T47D (cell line): ENCODE data around the gene TCF7L1.

Experiments
- DNase-seq, 2 experiments: peaks; one replicate each; pipeline versions ENCODE4 v3.0.0 to v3.0.0-alpha.2; 2011 to 2012; ENCODE audit warnings: low read depth in 1 of 2, low spot score in 1 of 2
- JUND ChIP-seq: IDR thresholded peaks from 2 replicates; pipeline ENCODE4 v1.6.1; 2012; ENCODE audit warnings: low read depth
- in situ Hi-C: cut with HindIII; loops from 2 replicates; pipeline ENCODE4 v1.10.0; 2016; ENCODE audit warnings: low sequenced_read_pairs, low pct_unique_long_range_greater_than_20kb

Gene TCF7L1, protein sequence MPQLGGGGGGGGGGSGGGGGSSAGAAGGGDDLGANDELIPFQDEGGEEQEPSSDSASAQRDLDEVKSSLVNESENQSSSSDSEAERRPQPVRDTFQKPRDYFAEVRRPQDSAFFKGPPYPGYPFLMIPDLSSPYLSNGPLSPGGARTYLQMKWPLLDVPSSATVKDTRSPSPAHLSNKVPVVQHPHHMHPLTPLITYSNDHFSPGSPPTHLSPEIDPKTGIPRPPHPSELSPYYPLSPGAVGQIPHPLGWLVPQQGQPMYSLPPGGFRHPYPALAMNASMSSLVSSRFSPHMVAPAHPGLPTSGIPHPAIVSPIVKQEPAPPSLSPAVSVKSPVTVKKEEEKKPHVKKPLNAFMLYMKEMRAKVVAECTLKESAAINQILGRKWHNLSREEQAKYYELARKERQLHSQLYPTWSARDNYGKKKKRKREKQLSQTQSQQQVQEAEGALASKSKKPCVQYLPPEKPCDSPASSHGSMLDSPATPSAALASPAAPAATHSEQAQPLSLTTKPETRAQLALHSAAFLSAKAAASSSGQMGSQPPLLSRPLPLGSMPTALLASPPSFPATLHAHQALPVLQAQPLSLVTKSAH

DNA sequence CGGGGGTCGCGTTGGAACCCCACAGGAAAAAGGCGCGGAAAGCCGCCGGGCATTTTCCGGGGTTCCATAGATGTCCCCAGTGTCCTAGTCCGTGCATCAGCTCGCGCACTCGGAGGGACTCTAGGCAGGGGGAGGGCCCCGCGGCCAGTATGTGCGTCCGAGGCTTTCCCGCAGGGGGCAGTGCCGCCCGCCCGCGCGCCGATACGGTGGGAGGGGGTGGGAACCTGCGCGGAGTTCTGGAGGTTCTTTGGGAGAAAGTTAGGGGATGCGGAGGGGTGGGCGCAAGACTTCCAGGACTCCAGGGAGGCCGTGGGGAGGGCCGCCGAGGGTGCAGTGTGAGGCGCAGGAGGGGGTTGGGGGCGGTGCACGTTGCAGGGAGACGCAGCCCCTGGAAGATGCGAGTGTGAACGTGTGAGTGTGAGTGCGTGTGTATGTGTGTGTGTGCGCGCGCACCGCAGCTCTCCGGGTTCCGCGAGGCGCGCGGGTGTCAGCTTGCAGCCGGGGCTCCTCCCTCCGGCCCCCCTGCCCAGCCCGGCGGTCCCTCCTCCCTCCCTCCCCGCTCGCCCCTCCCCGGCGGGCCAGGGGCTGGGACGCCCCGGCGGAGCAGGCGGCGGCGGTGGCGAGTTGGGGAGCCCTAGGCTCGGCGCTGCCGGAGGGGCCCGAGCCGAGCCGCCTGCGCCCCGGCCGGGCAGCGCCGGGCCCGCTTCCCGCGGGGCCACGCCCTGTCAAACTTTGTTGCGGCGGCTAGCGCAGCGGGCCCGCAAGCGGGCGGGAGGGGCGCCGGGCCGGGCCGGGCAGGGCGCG, at the start of gene TCF7L1:
Gene TCF7L1 (plus strand): TSS at position 559 of the 804 bp plus-strand sequence. CDS start 293 bp downstream, outside the sequence.
- DNase-seq = peak; percentile 89 to 92
- no peak for TF ChIP-seq JUND
- in situ Hi-C loops = no loop called here

DNA sequence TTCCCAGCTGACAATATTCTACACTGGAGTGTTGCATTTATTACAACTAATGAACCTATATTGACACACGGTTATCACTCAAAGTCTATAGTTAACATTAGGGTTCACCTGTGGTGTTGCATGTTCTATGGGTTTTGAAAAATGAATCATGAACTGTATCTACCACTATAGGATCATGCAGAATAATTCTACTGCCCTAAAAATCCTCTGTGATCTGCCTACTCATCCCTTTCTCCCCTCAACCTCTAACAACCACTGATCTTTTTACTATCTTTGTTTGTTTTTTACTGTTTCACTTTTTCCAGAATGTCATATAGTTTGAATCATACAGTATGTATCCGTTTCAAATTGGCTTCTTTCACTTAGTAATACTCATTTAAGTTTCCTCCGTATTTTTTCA, 47.6 kb upstream of the TCF7L1 start:
- TF ChIP-seq JUND = no peak
- in situ Hi-C loops = no loop called here

DNA sequence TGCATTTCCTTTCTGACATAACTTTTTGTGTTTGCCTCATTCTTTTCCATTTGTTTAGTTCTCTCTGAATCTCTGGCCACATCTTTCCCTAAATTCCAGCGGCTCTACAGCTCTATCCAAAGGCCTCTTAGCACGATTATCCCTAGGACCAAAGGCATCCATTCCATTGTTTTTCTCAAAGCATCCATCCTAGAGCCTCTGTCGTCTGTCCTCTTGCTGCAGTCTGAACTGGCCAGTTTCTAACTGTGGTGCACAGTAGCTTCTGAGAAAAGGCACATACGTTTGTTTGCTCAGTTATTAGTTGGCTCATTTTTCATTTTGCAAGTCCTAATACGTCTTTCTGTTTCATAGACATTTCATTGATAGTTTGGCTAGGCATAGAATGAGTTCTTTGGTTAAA, 45.7 kb upstream of the TCF7L1 start:
- in situ Hi-C loops = no loop called here

More for the DNA sequence above, 47.6 kb upstream of the TCF7L1 start:
- DNase-seq = no peak

DNA sequence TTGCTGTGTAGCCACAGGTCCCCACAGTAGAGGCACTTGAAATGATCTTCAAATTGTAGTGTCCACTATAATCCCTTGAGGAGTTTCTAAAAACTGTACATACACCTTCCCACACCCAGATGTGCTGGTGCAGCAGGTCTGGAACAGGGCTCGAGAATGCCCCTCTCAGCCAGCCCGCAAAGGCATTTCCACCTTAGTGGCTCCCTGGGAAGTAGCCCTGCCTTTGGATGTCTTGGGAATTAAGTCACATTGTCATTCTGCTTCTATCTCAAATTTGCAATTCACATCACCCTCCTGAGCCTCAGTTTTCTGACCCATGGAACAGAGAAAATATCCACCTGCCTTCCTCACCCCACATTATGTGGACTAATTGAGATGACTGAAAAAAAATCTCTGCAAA, 44.3 kb upstream of the TCF7L1 start:
- no peak for DNase-seq
- in situ Hi-C loops = no loop called here
- TF ChIP-seq JUND = no peak

More for the DNA sequence above, 45.7 kb upstream of the TCF7L1 start:
- no peak for DNase-seq
- no peak for TF ChIP-seq JUND

DNA sequence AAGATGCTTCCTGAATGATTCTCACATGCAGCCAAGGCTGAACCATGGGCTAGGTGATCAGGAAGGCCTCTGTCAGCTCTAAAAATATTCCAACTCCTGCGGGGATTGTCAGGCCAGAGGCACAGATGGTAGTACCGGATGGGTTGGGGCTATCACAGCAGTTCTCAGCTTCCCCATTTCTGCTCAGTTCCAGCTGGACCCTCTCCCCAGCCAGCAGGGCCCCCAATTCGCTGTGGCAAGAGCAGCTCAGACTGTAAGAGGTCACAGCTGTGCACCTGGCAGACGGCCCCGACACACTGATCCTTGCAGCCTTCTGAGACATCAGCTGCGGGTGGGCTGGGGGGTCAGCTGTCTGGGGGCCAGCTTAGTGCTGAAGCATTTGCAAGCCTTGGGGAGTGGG, 43.6 kb upstream of the TCF7L1 start:
- no peak for TF ChIP-seq JUND
- no peak for DNase-seq
- in situ Hi-C loops = no loop called here

DNA sequence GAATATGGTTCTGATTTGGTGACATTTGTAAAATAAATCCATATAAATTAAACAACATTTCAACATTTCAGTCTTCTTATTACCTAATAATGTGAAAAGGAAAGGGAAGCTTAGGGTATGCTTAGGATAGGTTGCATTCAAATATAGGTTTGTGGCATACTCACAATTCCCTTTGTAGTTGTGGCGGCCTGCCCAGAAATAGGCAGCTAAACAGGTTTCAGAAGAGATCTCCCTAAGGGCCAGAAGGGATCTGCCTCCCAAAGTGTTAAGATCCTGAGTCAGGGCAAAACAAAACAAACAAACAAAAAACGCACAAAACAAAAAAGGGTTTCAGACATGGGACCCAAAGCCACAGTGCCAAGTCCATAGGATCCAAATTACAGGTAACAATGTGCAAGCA, 41.4 kb upstream of the TCF7L1 start:
- TF ChIP-seq JUND = no peak
- in situ Hi-C loops = no loop called here
- DNase-seq = peak; percentile 13 to 73

DNA sequence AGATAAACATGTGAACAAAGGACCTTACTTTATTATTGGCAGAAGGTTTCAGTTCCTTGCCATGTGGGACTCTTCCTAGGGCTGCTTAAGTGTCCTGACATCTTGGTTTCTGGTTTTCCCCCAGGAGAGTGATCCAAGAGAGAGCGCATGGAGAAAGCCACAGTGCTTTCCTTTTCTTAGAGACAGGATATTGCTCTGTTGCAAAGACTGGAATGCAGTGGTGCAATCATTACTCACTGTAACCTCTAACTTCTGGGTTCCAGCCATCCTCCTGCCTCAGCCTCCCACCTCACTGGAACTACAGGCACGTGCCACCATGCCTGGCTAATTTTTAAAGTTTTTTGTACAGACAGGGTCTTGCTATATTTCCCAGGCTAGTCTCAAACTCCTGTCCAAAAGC, 38.1 kb upstream of the TCF7L1 start:
- TF ChIP-seq JUND = no peak
- DNase-seq = no peak
- in situ Hi-C loops = no loop called here

DNA sequence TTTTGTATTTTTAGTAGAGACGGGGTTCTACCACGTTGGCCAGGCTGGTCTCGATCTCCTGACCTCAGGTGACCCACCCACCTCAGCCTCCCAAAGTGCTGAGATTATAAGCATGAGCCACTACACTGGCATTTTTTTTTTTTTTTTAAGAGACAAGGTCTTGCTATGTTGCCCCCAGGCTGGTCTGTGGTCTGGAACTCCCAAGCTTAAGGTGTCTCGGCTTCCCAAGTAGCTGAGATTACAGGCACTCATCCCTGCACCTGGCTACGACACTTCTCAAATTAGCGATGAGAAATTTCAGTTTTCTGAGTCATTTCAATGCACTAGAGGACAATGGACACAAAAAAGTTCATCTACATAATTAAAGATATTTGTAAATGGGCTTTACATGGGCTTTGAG, 36.6 kb upstream of the TCF7L1 start:
- in situ Hi-C loops = no loop called here
- DNase-seq = no peak

DNA sequence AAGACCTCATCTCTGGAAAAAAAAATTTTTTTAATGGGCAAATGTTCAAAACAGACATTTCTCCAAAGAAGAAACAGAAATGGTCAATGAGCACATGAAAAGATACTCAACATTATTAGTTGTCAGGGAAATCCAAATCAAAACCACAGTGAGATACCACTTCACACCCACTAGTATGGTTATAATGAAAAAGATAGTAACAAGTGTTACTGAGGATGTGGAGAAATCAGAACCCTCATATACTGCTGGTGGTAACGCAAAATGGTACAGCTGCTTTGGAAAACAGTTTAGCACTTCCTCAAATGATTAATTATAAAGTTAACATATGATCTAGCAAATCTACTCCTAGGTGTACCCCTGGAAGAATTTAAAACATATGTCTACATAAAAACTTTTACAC, 29.0 kb upstream of the TCF7L1 start:
- TF ChIP-seq JUND = no peak
- DNase-seq = no peak
- in situ Hi-C loops = no loop called here

More for the DNA sequence above, 36.6 kb upstream of the TCF7L1 start:
- TF ChIP-seq JUND = no peak

DNA sequence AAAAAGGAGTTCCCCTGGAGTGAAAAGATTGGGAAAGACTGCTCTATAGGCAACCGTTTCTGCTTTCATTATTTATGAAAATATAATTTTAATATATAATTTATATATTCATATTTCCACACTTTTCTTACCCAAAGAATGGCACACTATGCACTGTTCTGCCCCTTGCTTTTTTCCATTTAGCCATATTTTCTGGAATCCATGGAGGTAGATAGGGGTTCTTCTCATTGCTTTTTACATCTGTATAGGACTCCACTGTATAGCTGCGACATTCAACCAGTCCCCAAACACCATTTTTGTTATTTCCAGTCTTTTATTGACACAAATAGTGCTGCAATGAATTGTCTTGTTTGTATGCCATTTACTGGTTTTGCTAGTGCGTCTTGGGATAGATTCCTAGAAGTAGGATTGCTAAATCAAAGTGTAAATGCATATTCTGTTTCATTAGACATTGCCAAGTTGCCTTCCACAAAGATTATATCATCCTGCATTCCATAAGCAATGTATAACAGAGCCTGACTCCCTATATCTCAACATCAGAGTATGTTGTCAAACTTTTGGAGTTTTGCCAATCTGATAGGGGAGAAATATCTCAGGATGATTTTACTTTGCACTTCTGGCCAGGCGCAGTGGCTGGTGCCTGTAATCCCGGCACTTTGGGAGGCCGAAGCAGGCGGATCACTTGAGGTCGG, 26.6 kb upstream of the TCF7L1 start:
- peak; percentile 66 to 92 for DNase-seq
- in situ Hi-C loops = no loop called here
- peak; percentile 86 for TF ChIP-seq JUND

DNA sequence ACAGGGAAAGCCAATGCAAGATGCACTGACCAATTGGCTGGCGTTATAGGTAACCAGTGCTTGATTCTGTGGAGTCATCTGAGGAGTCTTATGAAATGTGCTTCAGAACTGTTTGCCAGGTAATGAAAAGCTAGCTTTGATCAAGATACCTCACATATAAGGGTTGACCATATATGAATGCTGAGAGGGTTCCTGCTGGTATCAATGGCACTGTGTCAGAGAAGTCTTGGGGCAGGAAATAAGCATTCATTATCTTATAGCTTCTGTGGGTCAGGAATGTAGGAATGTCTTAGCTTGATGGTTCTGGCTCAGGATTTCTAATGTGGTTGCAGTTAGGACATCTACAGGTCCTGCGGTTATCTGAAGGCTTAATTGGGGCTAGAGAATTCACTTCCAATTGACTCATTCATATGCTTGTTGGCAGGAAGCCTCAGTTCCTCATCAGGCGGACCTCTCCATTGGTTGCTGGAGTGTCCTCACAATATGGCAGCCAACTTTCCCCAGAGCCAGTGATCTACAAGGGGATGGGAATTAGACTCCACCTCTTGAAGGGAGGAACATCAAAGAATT, 22.1 kb upstream of the TCF7L1 start:
- DNase-seq = no peak
- TF ChIP-seq JUND = no peak
- in situ Hi-C loops = no loop called here

DNA sequence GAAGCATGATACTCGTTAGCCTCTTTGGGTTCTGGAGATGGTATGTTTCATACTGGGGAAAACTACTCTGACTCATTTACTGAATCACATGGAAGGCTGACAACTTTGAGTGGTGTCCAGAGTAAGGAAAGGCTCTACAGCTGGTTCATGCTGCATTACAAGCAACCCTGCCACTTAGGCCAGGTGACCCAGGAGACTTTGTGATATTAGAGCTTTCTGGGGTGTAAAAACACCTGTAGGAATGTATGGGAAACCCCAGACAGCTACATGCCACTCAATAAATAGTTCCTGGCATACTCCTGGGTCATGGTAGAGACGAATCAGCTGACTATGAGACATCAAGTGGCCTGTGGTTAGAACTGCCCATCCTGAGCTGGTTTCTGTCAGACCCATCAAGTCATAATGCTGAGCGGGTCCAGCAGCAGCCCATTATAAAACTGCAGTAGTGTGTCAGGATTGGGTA, 21.3 kb upstream of the TCF7L1 start:
- DNase-seq = no peak
- TF ChIP-seq JUND = no peak
- in situ Hi-C loops = no loop called here
